Stimulated activated CD8-positive, alpha-beta memory T cell treated with anti-CD3 and anti-CD28 coated beads, Interleukin-12 subunit alpha, Interleukin-12 subunit beta, amount 100 ng/mL, for 1 hour (primary cell): ENCODE data around the gene NAV3.

Experiments used
- DNase-seq: peaks from one replicate; pipeline ENCODE4 v3.0.0-alpha.2; 2020; ENCODE audit warnings: low read depth

The NAV3 gene

DNA sequence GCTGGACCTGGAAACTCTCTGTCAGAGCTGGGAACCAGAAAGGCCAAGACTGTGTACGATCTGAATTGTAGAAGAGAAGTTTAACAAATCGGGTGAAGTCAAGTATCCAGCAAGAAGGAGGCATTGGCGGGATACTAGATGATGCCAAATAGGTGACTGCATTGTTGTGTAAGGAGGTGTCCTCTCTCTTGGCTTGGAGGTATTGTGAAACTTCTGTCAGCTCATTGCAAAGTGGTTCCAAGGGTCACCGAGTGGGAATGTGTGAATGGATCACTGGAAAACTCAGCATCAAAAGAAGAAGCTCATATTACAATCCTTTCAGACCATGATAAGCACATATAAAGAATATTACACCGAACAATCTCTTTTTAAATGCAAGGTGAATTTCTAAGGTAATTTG is 11.7 kb downstream of the NAV3 start:
- no peak for DNase-seq

DNA sequence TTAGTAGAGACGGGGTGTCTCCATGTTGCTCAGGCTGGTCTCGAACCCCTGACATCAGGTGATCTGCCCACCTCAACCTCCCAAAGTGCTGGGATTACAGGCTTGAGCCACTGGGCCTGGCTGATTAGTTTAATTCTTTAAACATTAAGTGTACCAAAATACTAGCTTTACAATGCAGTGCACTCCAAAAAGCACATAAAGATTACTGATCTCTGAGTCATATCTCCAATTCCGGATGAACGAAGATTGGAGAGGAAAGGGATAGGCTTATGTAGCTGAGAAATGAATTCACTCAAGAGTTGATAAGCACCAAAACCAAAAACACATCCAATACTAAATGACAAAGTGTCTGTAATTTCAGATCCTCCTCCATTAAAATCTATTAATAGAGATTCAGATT is 15.1 kb downstream of the NAV3 start:
- DNase-seq: no peak

DNA sequence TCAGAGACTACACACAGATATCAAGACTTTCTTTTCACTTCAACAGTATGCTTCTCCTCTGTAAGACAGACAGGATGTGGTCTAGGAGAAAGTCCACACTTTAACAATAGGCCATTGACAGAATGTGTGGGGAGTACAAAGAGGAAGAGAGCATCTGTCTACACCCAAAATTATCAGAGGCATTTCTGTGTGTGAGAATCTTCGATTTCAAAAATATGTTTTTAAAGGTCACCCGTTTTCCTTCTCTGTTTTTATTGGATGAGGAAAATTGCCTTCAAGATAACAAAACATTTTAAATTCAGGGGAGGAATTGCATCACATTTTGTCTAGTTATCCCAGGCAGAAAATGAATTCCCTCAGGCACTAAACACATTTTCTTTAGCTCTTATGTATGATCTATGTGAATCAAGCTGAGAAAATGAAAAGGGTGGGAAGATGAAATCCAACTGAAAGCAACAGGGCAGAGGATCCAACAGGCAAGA is 16.4 kb downstream of the NAV3 start:
- DNase-seq: no peak

DNA sequence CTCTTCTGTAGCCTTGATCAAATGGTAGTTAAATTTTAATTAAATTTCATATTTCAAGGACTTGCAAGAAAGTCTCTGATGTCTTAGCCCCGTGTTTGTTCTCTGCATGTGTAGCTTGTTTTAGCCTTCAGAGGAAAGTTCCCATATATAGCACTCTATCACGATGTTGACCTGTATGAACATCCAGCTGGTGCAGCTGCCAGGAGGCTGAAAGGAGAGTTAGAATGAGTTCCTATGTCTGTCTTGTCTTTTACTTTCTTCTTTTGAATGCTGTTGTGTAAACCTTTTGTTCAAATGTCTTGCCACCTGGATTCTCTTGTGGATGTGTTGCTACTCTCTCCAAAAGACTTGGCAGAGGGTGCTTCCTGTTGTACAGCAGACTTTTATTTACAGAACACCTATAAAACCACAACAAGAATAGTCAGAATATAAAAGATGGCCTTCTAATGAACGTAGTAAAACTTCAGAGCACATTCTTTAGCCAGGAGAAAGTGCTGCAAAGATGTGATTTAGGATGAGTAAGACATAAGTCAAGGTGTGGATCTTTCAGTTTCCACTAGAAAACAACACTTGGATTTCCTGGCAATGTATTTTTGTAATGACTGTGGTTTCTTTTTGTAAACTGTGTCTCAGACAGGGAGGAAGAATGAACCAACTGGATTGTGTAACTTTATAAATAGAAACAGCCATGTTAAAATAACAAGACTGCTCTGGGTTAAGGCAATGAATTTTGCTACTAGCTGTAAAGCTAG is 17.2 kb downstream of the NAV3 start:
- DNase-seq: no peak

DNA sequence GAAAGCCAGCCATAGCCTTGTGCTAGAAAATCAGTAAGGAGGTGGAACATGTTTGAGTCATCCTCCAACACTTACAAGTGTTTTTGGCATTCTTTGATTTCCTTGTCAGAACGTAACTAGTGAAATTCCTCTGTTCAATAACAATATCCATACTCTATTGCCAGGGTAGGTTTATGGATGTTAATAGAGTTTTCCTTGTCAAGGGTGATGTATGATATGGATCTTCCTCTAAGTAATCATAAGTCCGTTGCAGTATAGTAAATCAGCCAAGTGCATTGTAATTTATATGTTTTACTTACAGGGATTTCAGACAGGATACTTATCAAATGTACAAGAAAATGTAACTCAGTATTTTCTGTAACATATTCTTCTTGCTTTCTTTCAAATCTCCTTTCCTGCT is 19.4 kb downstream of the NAV3 start:
- no peak for DNase-seq

DNA sequence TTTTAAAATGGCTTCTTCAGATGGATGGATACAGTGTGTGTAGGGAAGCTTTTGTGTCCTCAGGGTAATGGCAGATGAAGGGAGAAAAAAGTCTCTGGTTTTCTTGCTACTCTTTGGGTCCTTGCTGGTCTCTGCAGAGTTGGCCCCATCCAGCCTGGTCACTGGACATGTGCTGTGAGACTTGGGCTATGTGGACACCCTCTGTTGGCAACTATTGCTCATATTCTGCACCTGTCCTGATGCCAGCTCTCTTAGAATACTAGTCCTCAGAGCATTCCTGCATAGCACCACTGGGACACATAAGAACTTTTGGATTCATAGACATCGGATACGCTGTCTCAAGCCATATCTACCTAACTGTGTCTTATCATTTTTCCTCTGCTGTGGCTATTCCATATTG is 20.0 kb downstream of the NAV3 start:
- no peak for DNase-seq

DNA sequence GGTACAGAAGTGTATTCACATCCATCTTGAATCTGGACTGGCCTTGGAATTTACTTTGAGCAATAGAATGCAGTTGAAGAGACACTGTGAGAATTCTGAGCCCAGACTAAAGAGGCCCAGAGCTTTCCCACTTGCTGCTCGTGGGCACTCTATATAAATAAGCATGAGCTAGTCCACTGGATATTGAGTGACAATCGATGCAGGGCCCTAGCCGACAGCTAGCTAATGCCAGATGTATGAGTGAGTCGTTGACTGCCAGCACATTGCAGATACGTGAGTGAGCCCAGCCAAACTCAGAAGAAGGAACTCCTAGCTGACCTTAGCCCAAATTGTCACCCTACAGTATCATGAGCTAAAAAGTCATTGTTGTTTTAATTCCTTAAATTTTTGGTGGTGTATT is 24.9 kb downstream of the NAV3 start:
- no peak for DNase-seq

DNA sequence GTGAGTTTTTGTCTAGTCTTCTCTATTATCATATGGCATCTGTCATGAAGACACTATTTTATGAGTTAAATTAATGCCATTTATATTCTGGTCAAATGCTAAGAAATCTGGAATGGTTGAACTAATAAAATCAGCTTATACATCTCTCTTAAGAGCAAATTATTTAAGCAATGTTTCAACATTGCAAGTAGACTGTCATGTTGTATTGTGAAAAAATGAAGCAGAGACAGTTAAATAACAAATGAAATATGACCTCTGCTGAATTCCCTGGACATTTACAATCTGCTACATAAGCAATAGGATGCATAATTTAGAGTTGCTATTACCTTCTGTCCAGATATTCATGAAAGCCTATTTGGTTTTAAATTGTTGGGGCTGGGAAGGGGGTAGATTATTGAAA is 30.6 kb downstream of the NAV3 start:
- no peak for DNase-seq

DNA sequence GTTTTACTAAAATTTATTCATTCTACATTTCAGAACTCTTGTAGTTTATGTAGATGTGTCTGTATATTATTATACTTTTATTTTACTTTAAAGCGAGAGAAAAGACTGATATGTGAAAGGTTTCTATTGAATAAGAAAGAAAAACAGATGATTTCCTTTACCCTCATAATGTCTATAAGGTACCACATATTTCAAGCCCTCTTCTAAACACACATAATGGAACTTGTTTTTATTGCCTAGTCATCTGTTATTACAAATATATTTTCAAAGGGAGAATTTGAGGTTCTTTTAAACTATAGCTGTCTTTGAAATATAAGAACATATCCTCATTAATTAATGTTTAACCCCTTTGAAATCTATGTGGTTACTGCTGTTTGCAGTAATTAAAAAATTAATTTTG is 34.5 kb downstream of the NAV3 start:
- DNase-seq: no peak

DNA sequence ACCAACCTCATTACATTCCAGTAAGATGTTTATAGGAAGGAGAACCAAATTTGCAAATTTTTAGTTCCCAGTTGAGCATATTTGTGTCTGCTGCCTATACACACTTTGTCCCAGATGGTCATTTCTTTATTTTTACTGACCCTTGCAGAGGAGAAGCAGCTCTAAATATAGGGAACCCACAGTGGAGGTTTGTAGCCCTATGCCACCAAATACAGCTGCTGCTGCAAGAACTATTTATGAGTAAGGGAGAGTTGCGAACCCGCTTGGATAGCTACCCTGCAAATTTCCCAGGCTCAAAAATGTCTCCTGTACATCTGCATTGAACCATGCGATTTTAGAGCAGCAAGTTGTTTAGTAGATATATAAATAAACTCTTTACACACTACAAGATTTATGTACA is 48.2 kb downstream of the NAV3 start:
- DNase-seq: no peak

DNA sequence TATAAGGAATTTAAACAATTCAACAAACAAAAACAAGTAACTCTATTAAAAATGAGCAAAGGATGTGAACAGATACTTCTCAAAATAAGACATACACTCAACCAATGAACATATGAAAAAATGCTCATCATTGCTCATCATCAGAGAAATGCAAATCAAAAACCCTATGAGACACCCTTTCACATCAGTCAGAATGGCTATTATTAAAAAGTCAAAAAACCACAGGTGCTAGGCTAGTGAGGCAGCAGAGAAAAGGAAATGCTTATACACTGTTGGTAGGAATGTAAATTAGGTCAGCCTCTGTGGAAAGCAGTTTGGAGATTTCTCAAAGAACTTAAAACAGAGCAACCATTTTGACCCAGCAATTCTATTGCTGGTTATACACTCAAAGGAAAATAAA is 52.0 kb downstream of the NAV3 start:
- DNase-seq: no peak

DNA sequence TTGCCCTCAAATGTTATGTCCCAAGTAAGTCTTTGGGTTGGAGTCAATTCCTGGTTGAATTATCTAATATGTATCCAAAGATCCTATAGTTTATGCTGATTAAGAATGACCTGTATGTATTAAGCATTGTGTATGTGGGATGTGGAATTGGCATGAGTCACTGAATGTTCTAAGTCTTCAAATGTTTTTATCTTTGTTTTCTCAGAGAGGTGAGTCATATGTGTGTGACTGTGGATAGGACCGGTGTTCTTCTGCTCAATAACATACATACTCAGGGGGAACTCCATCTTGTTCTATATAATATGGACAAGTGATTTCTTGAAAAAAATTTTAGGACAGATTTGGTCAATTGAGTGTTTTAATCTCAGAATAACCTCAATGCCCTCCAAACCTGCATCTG is 57.9 kb downstream of the NAV3 start:
- no peak for DNase-seq

DNA sequence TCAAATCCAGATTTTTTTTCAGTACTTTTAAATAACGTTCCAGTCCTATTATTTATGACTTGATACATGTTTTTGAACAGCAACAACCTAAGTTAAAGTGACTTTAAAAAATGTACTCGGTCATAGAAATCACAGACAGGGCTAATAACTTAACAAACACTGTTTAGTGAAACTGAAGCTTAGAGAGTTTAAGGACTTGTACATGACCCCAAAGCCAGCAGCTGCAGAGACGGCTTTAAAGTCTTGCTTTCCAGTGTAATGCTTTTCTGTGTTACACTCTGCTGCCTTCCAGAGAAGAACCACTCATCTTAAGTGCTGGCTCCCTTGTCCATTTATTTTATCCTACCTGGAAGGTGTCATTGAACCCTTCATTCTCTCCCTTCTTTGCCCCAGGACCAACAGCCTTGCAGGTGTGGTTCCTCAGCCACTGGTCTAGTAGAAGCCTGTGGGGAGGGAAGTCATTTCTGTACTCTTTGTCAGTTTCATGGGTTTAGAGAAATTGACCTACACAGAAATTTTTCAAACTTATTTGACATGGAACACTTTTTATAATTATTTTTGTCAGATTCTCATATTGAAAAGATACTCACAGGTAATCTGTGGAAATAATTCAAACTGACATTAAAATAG is 60.9 kb downstream of the NAV3 start:
- no peak for DNase-seq

DNA sequence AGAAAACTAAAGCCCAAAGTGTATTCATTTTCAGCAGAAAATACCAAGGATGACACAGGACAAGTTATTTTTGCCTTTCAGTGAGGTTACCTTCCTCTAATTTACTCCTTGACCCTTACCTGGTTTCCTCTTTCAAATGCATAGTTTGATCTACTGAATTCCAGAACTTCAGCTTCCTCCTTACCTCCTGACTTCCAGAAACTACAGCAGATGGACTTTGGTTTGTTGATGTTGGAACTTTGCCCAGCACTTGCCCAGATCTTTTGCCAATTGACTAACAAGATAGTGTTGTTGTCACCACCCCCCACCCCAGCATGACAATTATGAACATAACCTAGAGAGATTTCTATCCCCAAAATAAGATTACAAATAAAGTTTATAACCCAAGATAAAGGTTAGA is 63.2 kb downstream of the NAV3 start:
- no peak for DNase-seq

DNA sequence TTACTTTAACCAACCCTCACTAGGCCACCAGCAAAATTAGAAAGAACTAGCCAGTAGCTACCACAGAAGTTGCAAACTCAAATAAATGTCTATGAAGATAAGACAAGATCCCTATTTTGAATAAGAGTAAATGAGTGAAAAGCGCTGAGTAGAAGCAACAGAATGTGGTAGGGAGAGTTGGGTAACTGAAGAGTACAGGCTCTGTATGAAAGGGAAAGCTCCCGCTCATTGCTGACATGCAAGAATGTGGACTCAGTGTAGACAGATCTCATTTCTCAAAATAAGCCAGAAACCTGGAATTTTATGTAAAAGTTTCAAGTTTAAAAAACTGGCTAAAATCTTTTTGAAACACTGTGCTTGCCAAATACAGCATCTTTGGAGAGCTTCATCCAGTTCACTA is 63.9 kb downstream of the NAV3 start:
- no peak for DNase-seq

DNA sequence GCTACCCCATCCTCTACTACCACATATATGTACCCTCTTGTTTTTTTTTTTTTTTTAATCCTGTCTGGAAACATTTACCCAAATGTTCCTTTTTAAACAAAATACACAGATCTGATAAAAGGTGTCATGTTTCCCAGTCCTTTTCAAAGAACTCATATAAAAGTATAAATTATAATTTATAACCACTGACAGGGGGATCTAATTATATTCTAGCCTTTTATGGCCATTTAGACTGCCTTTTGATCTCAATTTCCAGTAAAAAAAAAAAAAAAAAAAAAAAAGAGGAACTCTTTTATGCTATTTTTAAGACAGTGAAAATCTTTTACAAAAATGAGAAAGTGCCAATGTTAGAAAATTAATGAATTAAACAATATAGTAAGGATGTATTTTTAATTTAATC is 65.0 kb downstream of the NAV3 start:
- DNase-seq: no peak

DNA sequence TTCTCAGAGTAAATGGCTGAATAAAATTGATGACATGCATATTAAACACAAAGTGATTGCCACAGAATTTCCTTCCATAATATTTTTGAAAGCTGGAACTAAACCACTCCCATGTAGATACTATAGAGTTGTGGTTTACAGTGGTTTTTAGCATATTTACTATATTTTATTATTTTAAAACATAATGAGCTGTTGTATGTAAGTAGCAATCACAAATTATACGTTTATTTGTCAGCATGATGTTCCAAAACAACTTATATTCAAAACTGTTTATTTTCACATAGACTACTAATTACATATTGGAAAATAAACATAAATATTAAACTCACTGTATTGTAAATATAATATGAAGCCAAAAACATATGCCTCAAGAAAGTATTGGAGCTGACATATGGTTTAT is 77.2 kb downstream of the NAV3 start:
- no peak for DNase-seq

DNA sequence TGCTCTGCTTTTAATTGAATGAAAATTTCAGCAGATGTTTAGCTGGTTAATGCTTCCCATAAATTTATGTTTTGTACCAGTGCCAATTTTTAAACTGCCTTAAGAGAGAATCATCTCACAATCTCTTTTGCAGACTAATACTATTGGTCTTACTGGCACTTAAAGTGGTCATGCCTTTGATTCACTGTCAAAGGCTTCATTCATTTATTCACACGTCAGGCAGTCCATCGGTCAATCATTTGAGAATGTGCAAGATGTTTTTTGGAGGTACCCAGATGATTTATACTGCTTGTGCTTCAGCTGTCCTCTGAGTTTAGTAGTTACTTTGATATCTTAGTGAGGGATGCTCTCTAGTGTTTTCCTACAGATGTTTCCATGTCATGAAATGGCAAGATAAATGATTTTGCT is 83.4 kb downstream of the NAV3 start:
- DNase-seq: no peak

DNA sequence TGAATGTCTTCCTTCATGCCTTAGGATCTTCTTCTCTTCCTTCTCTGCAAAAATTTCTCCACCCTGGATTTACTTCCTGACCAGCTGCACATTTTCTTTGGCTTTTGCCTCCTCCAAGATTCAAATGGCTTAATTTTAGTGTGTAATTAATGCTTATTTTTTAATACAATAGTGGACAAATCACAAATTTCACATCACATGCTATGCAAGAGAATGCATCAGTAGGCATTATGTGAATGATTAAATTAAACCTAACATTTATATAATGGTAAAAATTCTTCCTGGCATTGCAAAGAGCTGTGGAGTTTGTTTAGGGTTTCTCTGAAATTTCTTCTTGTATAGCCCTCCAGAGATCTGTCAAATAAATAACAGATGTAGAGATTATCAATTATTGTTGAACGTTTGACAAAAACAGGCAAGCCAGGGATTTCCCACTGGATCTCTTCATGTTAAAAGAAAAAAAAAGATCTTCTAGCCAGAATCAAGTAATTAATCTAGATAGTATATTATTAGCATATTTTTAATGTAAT is 84.4 kb downstream of the NAV3 start:
- DNase-seq: no peak

DNA sequence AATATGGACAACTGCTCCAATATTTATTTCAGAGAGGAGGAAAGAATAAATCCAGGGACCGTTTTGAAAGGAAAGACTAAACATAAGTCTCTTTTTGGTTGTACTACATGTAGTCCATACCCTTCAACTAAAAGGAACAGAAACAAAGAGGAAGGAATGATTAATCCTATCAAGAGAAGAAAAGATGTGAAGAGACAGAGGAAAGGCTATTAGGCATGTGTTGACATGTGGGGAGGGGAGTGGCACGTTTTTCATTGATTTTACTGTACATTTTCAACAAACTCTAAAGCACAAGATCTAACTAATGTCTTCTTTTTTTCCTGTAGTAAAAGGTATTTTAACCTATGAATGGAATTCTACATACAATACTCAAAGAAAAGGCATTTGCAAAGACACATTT is 85.6 kb downstream of the NAV3 start:
- DNase-seq: no peak

DNA sequence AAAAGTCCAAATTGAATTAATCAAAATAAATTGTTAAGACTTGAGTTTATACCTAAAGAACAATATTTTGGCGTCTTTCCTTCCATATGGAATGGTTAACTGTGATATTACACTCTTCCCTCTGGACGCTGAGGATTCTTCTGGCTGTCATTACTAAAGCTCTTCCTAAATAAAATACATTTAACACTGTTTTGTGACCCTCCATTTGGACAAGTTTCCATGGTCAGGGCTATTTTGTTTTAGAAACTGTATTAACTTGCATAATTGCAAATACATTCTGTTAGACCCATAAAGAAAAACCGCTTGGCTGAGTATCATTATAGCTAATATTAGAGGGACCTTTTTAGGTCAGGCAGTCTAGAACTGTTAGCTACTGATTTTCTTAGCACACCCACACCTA is 87.4 kb downstream of the NAV3 start:
- no peak for DNase-seq

DNA sequence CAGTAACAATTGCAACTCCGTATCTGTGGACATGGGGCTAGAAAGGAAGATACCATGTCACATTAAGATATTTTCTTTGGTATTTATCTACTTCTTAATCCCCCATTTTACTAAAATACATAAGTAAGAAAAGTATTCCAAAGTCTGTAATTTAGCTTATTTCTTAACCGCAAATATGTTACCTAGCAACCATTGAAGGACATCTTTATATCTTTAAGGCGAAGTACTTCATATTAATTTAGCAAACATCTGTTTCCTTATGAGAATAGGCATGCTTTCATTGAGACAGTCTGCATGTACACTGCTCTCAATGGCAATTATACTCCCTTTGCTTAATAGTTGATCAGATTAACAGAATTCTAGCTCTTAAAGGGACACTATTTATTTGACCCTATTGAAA is 88.8 kb downstream of the NAV3 start:
- no peak for DNase-seq

DNA sequence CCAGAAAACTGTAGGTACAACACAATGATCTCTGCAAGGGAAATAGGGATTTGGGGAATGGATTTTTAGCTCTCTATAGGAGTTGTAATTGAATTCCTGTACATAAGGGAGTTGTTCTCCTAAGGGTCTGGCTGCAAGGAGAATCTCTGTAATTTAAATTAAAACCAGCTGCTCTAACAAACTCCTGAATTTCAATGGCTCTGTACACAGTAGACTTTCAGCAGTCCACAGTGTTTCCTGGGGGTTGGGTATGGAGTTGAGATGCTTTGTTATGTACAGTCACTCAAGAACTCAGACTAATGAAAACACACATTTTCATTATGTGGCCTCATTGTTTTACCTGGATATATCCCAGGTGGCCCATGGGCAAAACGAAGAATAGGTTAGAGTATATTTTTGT is 93.2 kb downstream of the NAV3 start:
- no peak for DNase-seq

DNA sequence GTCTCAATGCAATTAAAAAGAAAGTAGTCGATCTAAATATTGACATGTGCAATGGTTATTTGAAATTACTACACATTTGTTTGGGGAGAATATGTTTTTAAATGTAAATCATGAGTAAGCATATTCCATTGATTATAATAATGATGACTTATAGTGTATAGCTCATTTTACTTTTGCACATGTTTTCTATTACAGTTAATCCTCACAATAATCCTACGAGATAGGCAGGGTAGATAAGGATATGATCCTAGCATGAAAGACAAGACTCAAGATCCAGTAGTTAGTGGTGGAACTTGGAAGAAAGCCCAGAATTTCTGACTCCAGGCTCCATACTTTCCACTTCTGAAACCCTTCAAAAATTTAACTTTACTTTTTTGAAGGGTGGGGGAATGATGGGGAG is 94.0 kb downstream of the NAV3 start:
- no peak for DNase-seq
